Naive thymus-derived CD4-positive, alpha-beta T cell (primary cell): Measurements from ENCODE around the gene CCDC91. TPM values are rescaled to one million over a fixed set of nuclear protein-coding genes. Genes with fewer than 3 reads are reported as not detected.

ENCODE experiments used
- ATAC-seq: fragments of 150-1000 bp; cut with Tn5 transposase; 2 replicates; pipeline ENCODE4 v1.10.0; 2021; ENCODE audit warnings: mild to moderate bottlenecking, moderate library complexity
- CTCF ChIA-PET: fragments of 350-600 bp; sonication (Branson Sonifier 250); formaldehyde crosslinking; loops from one replicate; lab custom pipeline; 2021; ENCODE audit warnings: antibody characterized with exemption; lab: Charles Lee
- POLR2A ChIA-PET: fragments of 350-600 bp; sonication (Branson Sonifier 250); formaldehyde crosslinking; loops from one replicate; lab custom pipeline; 2021; ENCODE audit warnings: antibody characterized with exemption, inconsistent platforms; lab: Charles Lee
- DNase-seq, 9 donors: peaks; one replicate each; pipeline versions ENCODE4 v3.0.0 to v3.0.0-alpha.2; 2020 to 2022; ENCODE audit warnings: mixed read lengths in 1 of 9
- H3K27ac ChIP-seq: one replicate; pipeline ENCODE4 v1.7.0; 2013; ENCODE audit warnings: mild to moderate bottlenecking, low read depth, low read length, moderate library complexity
- H3K27me3 ChIP-seq, 2 donors: one replicate each; pipeline ENCODE4 v1.7.0; 2013; ENCODE audit warnings: low read length in 2 of 2, mild to moderate bottlenecking in 2 of 2, moderate library complexity in 2 of 2; ENCODE audit not compliant: control insufficient read depth in 2 of 2, insufficient read depth in 2 of 2
- H3K36me3 ChIP-seq, 3 experiments: 1 replicate in 2 of 3; 2 replicates in 1 of 3; pipeline ENCODE4 v1.7.0; 2013; ENCODE audit warnings: low read length in 3 of 3, mild to moderate bottlenecking in 3 of 3, moderate library complexity in 1 of 3; ENCODE audit not compliant: insufficient read depth in 3 of 3, control insufficient read depth in 2 of 3
- H3K4me1 ChIP-seq, 2 donors: one replicate each; pipeline ENCODE4 v1.7.0; 2013; ENCODE audit warnings: low read length in 2 of 2, mild to moderate bottlenecking in 2 of 2, moderate library complexity in 1 of 2; ENCODE audit not compliant: control insufficient read depth in 2 of 2, insufficient read depth in 2 of 2
- H3K4me3 ChIP-seq: 2 replicates; pipeline ENCODE4 v1.7.0; 2013; ENCODE audit warnings: mild to moderate bottlenecking, low read length
- H3K9me3 ChIP-seq, 3 experiments: 1 replicate in 2 of 3; 2 replicates in 1 of 3; pipeline ENCODE4 v1.7.0; 2013; ENCODE audit warnings: low read length in 3 of 3; ENCODE audit not compliant: control insufficient read depth in 2 of 3
- H3K27ac Mint-ChIP-seq, 9 donors: one replicate each; pipeline ENCODE4 v1.8.0; 2020 to 2022; ENCODE audit warnings: mixed read lengths in 9 of 9, mild to moderate bottlenecking in 8 of 9, moderate library complexity in 5 of 9, inconsistent platforms in 2 of 9
- H3K27me3 Mint-ChIP-seq, 5 donors: one replicate each; pipeline ENCODE4 v1.8.0; 2021 to 2022; ENCODE audit warnings: mixed read lengths in 5 of 5, mild to moderate bottlenecking in 1 of 5
- H3K36me3 Mint-ChIP-seq, 5 donors: one replicate each; pipeline ENCODE4 v1.8.0; 2020 to 2022; ENCODE audit warnings: mixed read lengths in 5 of 5, mild to moderate bottlenecking in 3 of 5, inconsistent platforms in 1 of 5
- H3K4me1 Mint-ChIP-seq, 7 donors: one replicate each; pipeline ENCODE4 v1.8.0; 2020 to 2022; ENCODE audit warnings: mixed read lengths in 7 of 7, mild to moderate bottlenecking in 3 of 7, inconsistent platforms in 1 of 7
- H3K4me3 Mint-ChIP-seq, 10 donors: one replicate each; pipeline ENCODE4 v1.8.0; 2020 to 2022; ENCODE audit warnings: mild to moderate bottlenecking in 10 of 10, mixed read lengths in 10 of 10, moderate library complexity in 6 of 10, inconsistent platforms in 2 of 10
- H3K9me3 Mint-ChIP-seq, 11 donors: one replicate each; pipeline ENCODE4 v1.8.0; 2020 to 2022; ENCODE audit warnings: mixed read lengths in 11 of 11, mild to moderate bottlenecking in 4 of 11, inconsistent platforms in 1 of 11, moderate library complexity in 1 of 11
- intact Hi-C, 2 donors: fragments of 100-400 bp; cut with micrococcal nuclease; formaldehyde crosslinking; loops; one replicate each; pipeline ENCODE4 v1.15.1; 2023
- polyA plus RNA-seq, 2 donors: library from polyadenylated mRNA; unstranded; fragments of 300-500 nt; fragmentation: Illumina TruSeq; gene quantifications; one replicate each; pipeline ENCODE4 v1.2.3, GENCODE V29; 2021
- total RNA-seq, 6 experiments: library from RNA in 5 of 6; stranded (reverse) in 5 of 6; gene quantifications; 1 replicate in 5 of 6; 2 replicates in 1 of 6; pipeline ENCODE4 v1.2.3 and lab custom pipeline; 2021 to 2026

Gene CCDC91
- total and polyA plus RNA-seq, 7 experiments from 2014 or later: 20.2 to 105 (median 78.0) TPM

GRCh38 chr12:28268608-28269229 lies 78.5 kb downstream of the CCDC91 start:
- H3K4me3 ChIP-seq: no peak overlapping the region
- peaks cover 0 to 18% (median 5%) of the 10 kb centered on the region in 3 experiments for H3K36me3 ChIP-seq
- intact Hi-C loops: loop anchor here (2.0 to 5.0 kb wide), 2 partner anchors 16 to 46 kb away; no protein-coding TSS in a partner anchor
- H3K27me3 ChIP-seq: no peaks in the 10 kb centered on the region
- H3K4me1 ChIP-seq: no peaks in the 10 kb centered on the region
- peaks cover 6 to 30% (median 19%) of the 10 kb centered on the region in 11 donors for H3K9me3 Mint-ChIP-seq
- no peak overlapping the region for H3K27ac Mint-ChIP-seq
- POLR2A ChIA-PET: interaction anchor here (1.4 to 2.1 kb wide), 2 partner anchors 51 to 79 kb away, joined by 3 to 5 read pairs; partner anchors contain the start of gene CCDC91
- CTCF ChIA-PET: no interaction called here
- H3K27ac ChIP-seq: no peak overlapping the region
- peaks cover 0 to 5% (median 4%) of the 10 kb centered on the region in 3 experiments for H3K9me3 ChIP-seq
- DNase-seq: no peak
- no peak for ATAC-seq
- peaks cover 0 to 4% (median 0%) of the 10 kb centered on the region in 7 donors for H3K4me1 Mint-ChIP-seq
- H3K36me3 Mint-ChIP-seq: peaks cover 11 to 47% (median 33%) of the 10 kb centered on the region in 5 donors
- no peak overlapping the region for H3K4me3 Mint-ChIP-seq
- H3K27me3 Mint-ChIP-seq: no peaks in the 10 kb centered on the region

GRCh38 chr12:28269851-28270250 lies 79.6 kb downstream of the CCDC91 start:
- DNase-seq: no peak
- H3K36me3 ChIP-seq: peaks cover 0 to 18% (median 5%) of the 10 kb centered on the region in 3 experiments
- Mint-ChIP-seq H3K4me3 (no peak overlapping the region), H3K36me3 (peaks cover 20 to 55% (median 43%) of the 10 kb centered on the region in 5 donors), H3K9me3 (peaks cover 6 to 32% (median 21%) of the 10 kb centered on the region in 11 donors), H3K27ac (no peak overlapping the region), H3K4me1 (peaks cover 0 to 12% (median 6%) of the 10 kb centered on the region in 7 donors), H3K27me3 (no peaks in the 10 kb centered on the region)
- ChIA-PET CTCF (no interaction called here), POLR2A (no interaction called here)
- no peak overlapping the region for H3K4me3 ChIP-seq
- H3K27me3 ChIP-seq: no peaks in the 10 kb centered on the region
- intact Hi-C loops: loop anchor here (2.0 to 5.0 kb wide), 2 partner anchors 17 to 48 kb away; no protein-coding TSS in a partner anchor
- H3K4me1 ChIP-seq: no peaks in the 10 kb centered on the region
- no peak overlapping the region for H3K27ac ChIP-seq
- no peak for ATAC-seq
- peaks cover 0 to 5% (median 4%) of the 10 kb centered on the region in 3 experiments for H3K9me3 ChIP-seq

GRCh38 chr12:28278499-28278898 lies 88.2 kb downstream of the CCDC91 start:
- peaks cover 13 to 67% (median 46%) of the 10 kb centered on the region in 5 donors for H3K36me3 Mint-ChIP-seq
- H3K9me3 ChIP-seq: peaks cover 0 to 8% (median 0%) of the 10 kb centered on the region in 3 experiments
- H3K4me3 ChIP-seq: no peak overlapping the region
- peaks cover 0 to 3% of the 10 kb centered on the region in 2 donors for H3K27me3 ChIP-seq
- CTCF ChIA-PET: interaction anchor here (0.6 kb wide), 1 partner anchor 339 kb away, joined by 6 read pairs; no protein-coding TSS in a partner anchor
- peaks cover 0 to 31% (median 25%) of the 10 kb centered on the region in 7 donors for H3K4me1 Mint-ChIP-seq
- H3K9me3 Mint-ChIP-seq: peaks cover 0 to 18% (median 9%) of the 10 kb centered on the region in 11 donors
- H3K27me3 Mint-ChIP-seq: no peaks in the 10 kb centered on the region
- DNase-seq: no peak
- POLR2A ChIA-PET: no interaction called here
- intact Hi-C loops: no loop called here
- H3K4me3 Mint-ChIP-seq: peak overlapping the region in 1 of 10 donors; percentile 3
- H3K4me1 ChIP-seq: no peaks in the 10 kb centered on the region
- H3K27ac ChIP-seq: no peak overlapping the region
- ATAC-seq: no peak
- H3K27ac Mint-ChIP-seq: no peak overlapping the region
- H3K36me3 ChIP-seq: peaks cover 0 to 3% (median 0%) of the 10 kb centered on the region in 3 experiments

GRCh38 chr12:28278960-28279359 lies 88.7 kb downstream of the CCDC91 start:
- Histone ChIP-seq H3K9me3 (peaks cover 0 to 8% (median 0%) of the 10 kb centered on the region in 3 experiments), H3K4me1 (no peaks in the 10 kb centered on the region), H3K4me3 (no peak overlapping the region), H3K27me3 (peaks cover 0 to 3% of the 10 kb centered on the region in 2 donors), H3K36me3 (peaks cover 0 to 3% (median 0%) of the 10 kb centered on the region in 3 experiments), H3K27ac (no peak overlapping the region)
- intact Hi-C loops: no loop called here
- peaks cover 0 to 31% (median 25%) of the 10 kb centered on the region in 7 donors for H3K4me1 Mint-ChIP-seq
- no peak overlapping the region for H3K4me3 Mint-ChIP-seq
- peaks cover 10 to 67% (median 48%) of the 10 kb centered on the region in 5 donors for H3K36me3 Mint-ChIP-seq
- no peak for DNase-seq
- peaks cover 0 to 19% (median 11%) of the 10 kb centered on the region in 11 donors for H3K9me3 Mint-ChIP-seq
- CTCF ChIA-PET: interaction anchor here (0.6 kb wide), 2 partner anchors 15 to 340 kb away, joined by 5 to 6 read pairs; no protein-coding TSS in a partner anchor
- no peaks in the 10 kb centered on the region for H3K27me3 Mint-ChIP-seq
- ATAC-seq: no peak
- POLR2A ChIA-PET: no interaction called here
- H3K27ac Mint-ChIP-seq: peak overlapping the region in 1 of 9 donors; percentile 48

- Histone ChIP-seq H3K9me3 (peaks cover 5 to 30% (median 5%) of the 10 kb centered on the region in 3 experiments), H3K4me1 (no peaks in the 10 kb centered on the region), H3K36me3 (peaks cover 0 to 6% (median 0%) of the 10 kb centered on the region in 3 experiments), H3K27me3 (no peaks in the 10 kb centered on the region), H3K4me3 (no peak overlapping the region), H3K27ac (no peak overlapping the region)
- DNase-seq: no peak
- H3K4me1 Mint-ChIP-seq: peaks cover 0 to 18% (median 14%) of the 10 kb centered on the region in 7 donors
- ATAC-seq: no peak
- peaks cover 26 to 85% (median 82%) of the 10 kb centered on the region in 5 donors for H3K36me3 Mint-ChIP-seq
- no peaks in the 10 kb centered on the region for H3K27me3 Mint-ChIP-seq
- H3K9me3 Mint-ChIP-seq: peaks cover 13 to 63% (median 34%) of the 10 kb centered on the region in 11 donors
- POLR2A ChIA-PET: no interaction called here
- no peak overlapping the region for H3K4me3 Mint-ChIP-seq
- CTCF ChIA-PET: no interaction called here
- no peak overlapping the region for H3K27ac Mint-ChIP-seq
- intact Hi-C loops: no loop called here
Observed at GRCh38 chr12:28286352-28286751, 96.1 kb downstream of the CCDC91 start.

GRCh38 chr12:28290262-28290661 lies 100.0 kb downstream of the CCDC91 start:
- H3K27ac Mint-ChIP-seq: peak overlapping the region in 1 of 9 donors; percentile 54
- Histone ChIP-seq H3K36me3 (peaks cover 0 to 9% (median 0%) of the 10 kb centered on the region in 3 experiments), H3K4me3 (no peak overlapping the region), H3K9me3 (peaks cover 5 to 21% (median 6%) of the 10 kb centered on the region in 3 experiments), H3K27me3 (no peaks in the 10 kb centered on the region), H3K4me1 (no peaks in the 10 kb centered on the region), H3K27ac (no peak overlapping the region)
- H3K27me3 Mint-ChIP-seq: no peaks in the 10 kb centered on the region
- peaks cover 26 to 80% (median 70%) of the 10 kb centered on the region in 5 donors for H3K36me3 Mint-ChIP-seq
- intact Hi-C loops: no loop called here
- ChIA-PET POLR2A (no interaction called here), CTCF (no interaction called here)
- peak overlapping the region in 1 of 10 donors; percentile 15 for H3K4me3 Mint-ChIP-seq
- peaks cover 13 to 56% (median 29%) of the 10 kb centered on the region in 11 donors for H3K9me3 Mint-ChIP-seq
- H3K4me1 Mint-ChIP-seq: peaks cover 0 to 32% (median 19%) of the 10 kb centered on the region in 7 donors
- DNase-seq (no peak), ATAC-seq (no peak)
